ENCODE results near the gene NEBL.
A peak's percentile ranks its signal among the peaks of the same experiment; 100 is the strongest.

Gene NEBL

GRCh38 chr10:20856484-20856883, 40.6 kb downstream of the NEBL start:
- ATAC-seq: no peak
- Mint-ChIP-seq H3K9me3 (peaks cover 7% of the 10 kb centered on the region), H3K4me3 (no peak overlapping the region), H3K27ac (no peak overlapping the region), H3K27me3 (no peaks in the 10 kb centered on the region), H3K36me3 (no peaks in the 10 kb centered on the region), H3K4me1 (no peaks in the 10 kb centered on the region)

- no peaks in the 10 kb centered on the region for H3K36me3 Mint-ChIP-seq
- H3K27me3 Mint-ChIP-seq: no peaks in the 10 kb centered on the region
- no peak overlapping the region for H3K4me3 Mint-ChIP-seq
- no peaks in the 10 kb centered on the region for H3K4me1 Mint-ChIP-seq
- H3K27ac Mint-ChIP-seq: no peak overlapping the region
- ATAC-seq: no peak
- peaks cover 7% of the 10 kb centered on the region for H3K9me3 Mint-ChIP-seq
Measured at GRCh38 chr10:20855398-20856038, 41.6 kb downstream of the NEBL start.

- H3K4me3 Mint-ChIP-seq: no peak overlapping the region
- ATAC-seq: no peak
- no peaks in the 10 kb centered on the region for H3K27me3 Mint-ChIP-seq
- no peaks in the 10 kb centered on the region for H3K4me1 Mint-ChIP-seq
- peaks cover 7% of the 10 kb centered on the region for H3K9me3 Mint-ChIP-seq
- no peaks in the 10 kb centered on the region for H3K36me3 Mint-ChIP-seq
- H3K27ac Mint-ChIP-seq: no peak overlapping the region
Measured at GRCh38 chr10:20853276-20853675, 43.8 kb downstream of the NEBL start.

DNA sequence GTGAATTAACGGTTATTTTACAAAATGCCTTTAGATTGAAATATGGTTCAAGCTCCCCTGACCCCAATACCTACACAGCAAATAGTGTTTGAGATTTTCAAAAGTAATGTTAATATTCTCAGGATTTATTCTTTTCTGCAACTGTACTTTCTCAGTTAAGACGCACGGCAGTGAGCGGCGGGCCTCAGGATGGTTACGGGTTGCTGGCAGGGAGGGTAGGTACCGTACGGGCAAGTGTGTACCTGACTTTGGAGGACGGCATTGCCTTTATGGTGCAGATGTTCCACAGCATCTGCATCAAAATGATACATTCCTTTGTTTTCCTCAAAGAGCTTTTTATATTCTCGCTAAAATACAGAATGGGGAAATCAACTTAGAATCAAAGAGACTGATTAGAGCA, 44.8 kb downstream of the NEBL start:
- Mint-ChIP-seq H3K9me3 (peaks cover 7% of the 10 kb centered on the region), H3K27ac (no peak overlapping the region)
- ATAC-seq: no peak

GRCh38 chr10:20847512-20847911, 49.6 kb downstream of the NEBL start:
- Mint-ChIP-seq H3K36me3 (no peaks in the 10 kb centered on the region), H3K27ac (no peak overlapping the region), H3K4me3 (no peak overlapping the region), H3K4me1 (no peaks in the 10 kb centered on the region), H3K27me3 (no peaks in the 10 kb centered on the region), H3K9me3 (peaks cover 3% of the 10 kb centered on the region)
- ATAC-seq: no peak

More for the DNA sequence above, 44.8 kb downstream of the NEBL start:
- no peaks in the 10 kb centered on the region for H3K4me1 Mint-ChIP-seq
- H3K4me3 Mint-ChIP-seq: no peak overlapping the region
- H3K36me3 Mint-ChIP-seq: no peaks in the 10 kb centered on the region
- no peaks in the 10 kb centered on the region for H3K27me3 Mint-ChIP-seq

GRCh38 chr10:20846263-20846662, 50.8 kb downstream of the NEBL start:
- Mint-ChIP-seq H3K9me3 (peaks cover 3% of the 10 kb centered on the region), H3K27ac (no peak overlapping the region), H3K36me3 (no peaks in the 10 kb centered on the region), H3K4me1 (no peaks in the 10 kb centered on the region), H3K27me3 (no peaks in the 10 kb centered on the region), H3K4me3 (no peak overlapping the region)
- no peak for ATAC-seq

GRCh38 chr10:20841419-20841818, 55.7 kb downstream of the NEBL start:
- Mint-ChIP-seq H3K27ac (no peak overlapping the region), H3K4me1 (no peaks in the 10 kb centered on the region), H3K36me3 (no peaks in the 10 kb centered on the region), H3K27me3 (no peaks in the 10 kb centered on the region), H3K9me3 (peaks cover 3% of the 10 kb centered on the region), H3K4me3 (no peak overlapping the region)
- no peak for ATAC-seq

- Mint-ChIP-seq H3K4me3 (no peak overlapping the region), H3K9me3 (peaks cover 3% of the 10 kb centered on the region), H3K4me1 (no peaks in the 10 kb centered on the region), H3K27me3 (no peaks in the 10 kb centered on the region), H3K27ac (no peak overlapping the region), H3K36me3 (no peaks in the 10 kb centered on the region)
- no peak for ATAC-seq
Measured at GRCh38 chr10:20839910-20840309, 57.2 kb downstream of the NEBL start.

GRCh38 chr10:20839141-20839540, 58.0 kb downstream of the NEBL start:
- H3K4me1 Mint-ChIP-seq: no peaks in the 10 kb centered on the region
- H3K9me3 Mint-ChIP-seq: peaks cover 3% of the 10 kb centered on the region
- no peaks in the 10 kb centered on the region for H3K27me3 Mint-ChIP-seq
- H3K4me3 Mint-ChIP-seq: no peak overlapping the region
- ATAC-seq: no peak
- no peak overlapping the region for H3K27ac Mint-ChIP-seq
- no peaks in the 10 kb centered on the region for H3K36me3 Mint-ChIP-seq

DNA sequence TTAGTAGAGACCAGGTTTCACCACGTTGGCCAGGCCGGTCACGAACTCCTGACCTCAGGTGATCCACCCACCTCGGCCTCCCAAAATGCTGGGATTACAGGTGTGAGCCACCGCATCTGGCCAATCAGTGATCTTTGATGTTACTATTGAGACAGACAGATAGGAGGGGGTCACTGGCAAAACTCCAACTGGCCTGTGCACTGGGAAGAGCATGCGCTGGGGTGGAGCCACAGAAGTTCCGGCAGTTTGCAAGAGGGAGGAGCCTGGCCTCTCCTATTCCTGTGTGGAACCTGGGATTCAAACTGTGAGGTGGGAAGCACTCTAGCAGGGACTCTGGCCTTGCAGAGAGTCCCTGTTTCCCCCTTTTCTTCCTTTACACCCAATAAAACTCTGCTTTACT, 60.7 kb downstream of the NEBL start:
- H3K27ac Mint-ChIP-seq: no peak overlapping the region
- H3K9me3 Mint-ChIP-seq: no peaks in the 10 kb centered on the region
- H3K36me3 Mint-ChIP-seq: no peaks in the 10 kb centered on the region
- H3K4me3 Mint-ChIP-seq: no peak overlapping the region
- ATAC-seq: no peak
- no peaks in the 10 kb centered on the region for H3K4me1 Mint-ChIP-seq
- no peaks in the 10 kb centered on the region for H3K27me3 Mint-ChIP-seq

GRCh38 chr10:20835335-20835734, 61.8 kb downstream of the NEBL start:
- H3K4me1 Mint-ChIP-seq: no peaks in the 10 kb centered on the region
- no peaks in the 10 kb centered on the region for H3K9me3 Mint-ChIP-seq
- no peaks in the 10 kb centered on the region for H3K27me3 Mint-ChIP-seq
- no peak for ATAC-seq
- H3K36me3 Mint-ChIP-seq: no peaks in the 10 kb centered on the region
- no peak overlapping the region for H3K4me3 Mint-ChIP-seq
- H3K27ac Mint-ChIP-seq: no peak overlapping the region

DNA sequence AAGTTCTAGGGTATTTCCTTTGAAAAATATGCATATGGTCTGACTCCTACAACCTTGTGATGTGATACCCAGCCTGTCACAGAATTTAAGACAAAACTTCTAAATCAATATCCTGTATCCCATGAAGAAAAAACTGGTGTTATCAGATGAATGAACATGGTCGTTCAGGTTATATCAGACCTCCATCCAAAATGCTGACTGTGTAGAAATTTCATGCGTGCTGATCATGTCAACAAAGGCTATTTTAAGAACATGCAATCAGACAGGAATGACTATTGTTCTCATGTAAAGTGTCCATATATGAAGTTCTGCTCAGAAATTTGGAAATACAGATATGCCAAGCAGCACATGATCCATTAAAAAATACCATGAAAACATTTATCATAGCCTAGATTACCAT, 62.3 kb downstream of the NEBL start:
- Mint-ChIP-seq H3K9me3 (no peaks in the 10 kb centered on the region), H3K4me3 (no peak overlapping the region), H3K27ac (no peak overlapping the region), H3K27me3 (no peaks in the 10 kb centered on the region), H3K36me3 (no peaks in the 10 kb centered on the region), H3K4me1 (no peaks in the 10 kb centered on the region)
- no peak for ATAC-seq

GRCh38 chr10:20822825-20823224, 74.3 kb downstream of the NEBL start:
- Mint-ChIP-seq H3K9me3 (no peaks in the 10 kb centered on the region), H3K4me1 (no peaks in the 10 kb centered on the region), H3K27ac (no peak overlapping the region), H3K4me3 (no peak overlapping the region), H3K36me3 (no peaks in the 10 kb centered on the region), H3K27me3 (no peaks in the 10 kb centered on the region)
- ATAC-seq: no peak

DNA sequence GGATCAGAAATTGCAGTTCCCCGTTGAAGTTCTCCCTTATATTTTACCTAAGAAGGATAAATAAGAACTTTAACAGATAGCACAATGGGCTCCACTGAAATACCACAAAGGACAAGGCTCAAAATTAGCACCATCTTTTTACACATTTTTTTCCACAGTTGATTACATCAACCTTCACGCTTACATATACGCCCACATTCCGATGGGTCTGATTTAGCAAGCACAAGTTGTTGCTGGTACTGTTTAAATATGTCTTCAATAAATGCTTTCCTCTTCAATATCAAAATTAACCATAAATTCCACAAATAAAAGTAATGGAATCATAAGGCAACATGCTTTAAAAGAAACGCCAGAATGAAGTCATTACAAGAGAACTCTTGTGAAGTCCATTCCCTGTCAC, 79.5 kb downstream of the NEBL start:
- Mint-ChIP-seq H3K36me3 (no peaks in the 10 kb centered on the region), H3K27me3 (no peaks in the 10 kb centered on the region), H3K4me3 (no peak overlapping the region), H3K9me3 (no peaks in the 10 kb centered on the region), H3K4me1 (no peaks in the 10 kb centered on the region), H3K27ac (no peak overlapping the region)
- no peak for ATAC-seq

DNA sequence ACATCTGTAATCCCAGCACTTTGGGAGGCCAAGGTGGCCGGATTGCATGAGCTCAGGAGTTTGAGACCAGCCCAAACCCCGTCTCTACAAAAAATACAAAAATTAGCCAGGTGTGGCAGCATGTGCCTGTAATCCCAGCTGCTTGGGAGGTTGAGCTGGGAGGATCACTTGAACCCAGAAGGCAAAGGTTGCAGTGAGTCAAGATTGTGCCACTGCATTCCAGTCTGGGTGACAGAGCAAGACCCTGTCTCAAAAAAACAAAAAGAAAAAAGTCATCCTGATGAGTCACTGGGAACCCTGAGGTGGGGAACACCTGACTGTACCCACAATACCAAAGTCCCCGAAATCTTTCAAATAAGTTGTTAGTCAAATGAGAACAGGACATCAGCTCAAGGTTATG, 80.0 kb downstream of the NEBL start:
- Mint-ChIP-seq H3K36me3 (no peaks in the 10 kb centered on the region), H3K27ac (no peak overlapping the region), H3K27me3 (no peaks in the 10 kb centered on the region), H3K9me3 (no peaks in the 10 kb centered on the region), H3K4me1 (no peaks in the 10 kb centered on the region), H3K4me3 (no peak overlapping the region)
- no peak for ATAC-seq

- no peak overlapping the region for H3K27ac Mint-ChIP-seq
- no peaks in the 10 kb centered on the region for H3K4me1 Mint-ChIP-seq
- no peak for ATAC-seq
- no peak overlapping the region for H3K4me3 Mint-ChIP-seq
- no peaks in the 10 kb centered on the region for H3K9me3 Mint-ChIP-seq
- H3K27me3 Mint-ChIP-seq: no peaks in the 10 kb centered on the region
- no peaks in the 10 kb centered on the region for H3K36me3 Mint-ChIP-seq
Measured at GRCh38 chr10:20814116-20814515, 83.0 kb downstream of the NEBL start.

GRCh38 chr10:20811131-20811530, 86.0 kb downstream of the NEBL start:
- Mint-ChIP-seq H3K4me1 (no peaks in the 10 kb centered on the region), H3K27ac (no peak overlapping the region), H3K27me3 (no peaks in the 10 kb centered on the region), H3K9me3 (no peaks in the 10 kb centered on the region), H3K4me3 (no peak overlapping the region), H3K36me3 (no peaks in the 10 kb centered on the region)
- ATAC-seq: peak; percentile 16

Measured in stimulated activated memory B cell treated with anti-CD40 and anti-IgM and Interleukin-4, amounts not matched to agents 10 μg/mL and 1 μg/mL and 100 μg/mL, for 72 hours (primary cell).